WTC11 (cell line): ENCODE data around the gene RGS16.

Experiments used
- CBFB ChIP-seq: sonication (generic); formaldehyde crosslinking; IDR thresholded peaks from 2 replicates; pipeline ENCODE4 v1.8.1; 2022; ENCODE audit warnings: mild to moderate bottlenecking, low read depth, missing genetic modification reagents
- IRF2 ChIP-seq: sonication (generic); formaldehyde crosslinking; IDR thresholded peaks from 2 replicates; pipeline ENCODE4 v1.8.0; 2022; ENCODE audit warnings: low read depth, missing genetic modification reagents, borderline replicate concordance
- MYBL2 ChIP-seq: sonication (generic); formaldehyde crosslinking; IDR thresholded peaks from 2 replicates; pipeline ENCODE4 v1.8.1; 2023; ENCODE audit warnings: mild to moderate bottlenecking, moderate library complexity, missing genetic modification reagents
- NR2C2 ChIP-seq: sonication (generic); formaldehyde crosslinking; IDR thresholded peaks from 2 replicates; pipeline ENCODE4 v1.8.0; 2022; ENCODE audit warnings: mild to moderate bottlenecking, missing genetic modification reagents
- PRRX2 ChIP-seq: fragments of 250-450 bp; sonication (Bioruptor Pico); IDR thresholded peaks from 2 replicates; pipeline ENCODE4 v1.8.0; 2021; ENCODE audit warnings: mild to moderate bottlenecking
- ZNF232 ChIP-seq: sonication (generic); formaldehyde crosslinking; IDR thresholded peaks from 2 replicates; pipeline ENCODE4 v1.8.0; 2022; ENCODE audit warnings: mild to moderate bottlenecking, missing genetic modification reagents
- ZNF317 ChIP-seq: sonication (generic); formaldehyde crosslinking; IDR thresholded peaks from 2 replicates; pipeline ENCODE4 v1.8.1; 2023; ENCODE audit warnings: low read depth, mild to moderate bottlenecking, moderate library complexity, missing genetic modification reagents, borderline replicate concordance
- ZNF423 ChIP-seq: fragments of 250-450 bp; sonication (Bioruptor Pico); IDR thresholded peaks from 2 replicates; pipeline ENCODE4 v2.1.2; 2022; ENCODE audit warnings: mild to moderate bottlenecking, moderate library complexity
- TF ChIP-seq, protein P1 (sequence below): sonication (generic); formaldehyde crosslinking; IDR thresholded peaks from 2 replicates; pipeline ENCODE4 v1.8.1; 2022; ENCODE audit warnings: mild to moderate bottlenecking, moderate library complexity, missing genetic modification reagents
- TF ChIP-seq, protein P2 (sequence below): fragments of 200-600 bp; IDR thresholded peaks from 2 replicates; pipeline ENCODE4 v1.8.0; 2022; ENCODE audit warnings: antibody characterized with exemption
- TF ChIP-seq, protein P3 (sequence below): sonication (generic); formaldehyde crosslinking; IDR thresholded peaks from 2 replicates; pipeline ENCODE4 v1.8.1; 2023; ENCODE audit warnings: mild to moderate bottlenecking, missing genetic modification reagents, moderate library complexity

DNA sequence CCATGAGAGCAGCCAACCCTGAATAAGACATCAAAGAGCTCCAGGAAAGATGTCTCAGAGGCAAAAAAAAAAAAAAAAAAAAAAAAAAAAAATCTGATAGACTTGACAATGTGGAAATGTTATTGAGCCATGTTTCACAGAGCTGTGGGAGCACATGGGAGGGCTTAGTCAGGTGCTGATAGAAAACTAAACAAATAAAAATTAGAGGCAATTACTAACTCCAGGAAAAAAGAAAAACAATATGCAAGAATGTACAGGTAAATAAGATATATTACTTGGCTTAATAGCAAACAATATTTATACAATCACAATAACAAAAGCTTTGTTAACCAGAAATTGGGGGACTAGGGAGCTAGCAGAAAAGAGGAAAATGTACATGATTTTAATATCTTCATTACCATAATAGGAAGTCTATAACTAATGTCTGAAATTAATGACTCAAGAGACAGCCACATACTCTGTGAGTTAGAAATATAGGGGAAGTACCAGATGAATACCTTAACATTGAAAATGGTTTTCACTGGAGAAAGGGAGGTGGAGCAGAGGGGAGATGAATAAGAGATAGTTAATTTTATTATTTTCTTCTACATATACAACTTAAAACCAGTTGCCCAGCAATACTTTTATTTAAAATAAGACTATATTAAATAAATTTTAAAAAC lies 16.9 kb upstream of the RGS16 start:
- TF ChIP-seq, protein P1, sequence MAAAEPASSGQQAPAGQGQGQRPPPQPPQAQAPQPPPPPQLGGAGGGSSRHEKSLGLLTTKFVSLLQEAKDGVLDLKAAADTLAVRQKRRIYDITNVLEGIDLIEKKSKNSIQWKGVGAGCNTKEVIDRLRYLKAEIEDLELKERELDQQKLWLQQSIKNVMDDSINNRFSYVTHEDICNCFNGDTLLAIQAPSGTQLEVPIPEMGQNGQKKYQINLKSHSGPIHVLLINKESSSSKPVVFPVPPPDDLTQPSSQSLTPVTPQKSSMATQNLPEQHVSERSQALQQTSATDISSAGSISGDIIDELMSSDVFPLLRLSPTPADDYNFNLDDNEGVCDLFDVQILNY (CRISPR knock-in tag), result no peak
- TF ChIP-seq CBFB (CRISPR knock-in tag) (no peak), PRRX2 (CRISPR knock-in tag) (no peak), NR2C2 (CRISPR knock-in tag) (no peak), ZNF423 (CRISPR knock-in tag) (no peak), MYBL2 (CRISPR knock-in tag) (no peak), ZNF232 (no peak), IRF2 (no peak), ZNF317 (CRISPR knock-in tag) (no peak)
- TF ChIP-seq, protein P2, sequence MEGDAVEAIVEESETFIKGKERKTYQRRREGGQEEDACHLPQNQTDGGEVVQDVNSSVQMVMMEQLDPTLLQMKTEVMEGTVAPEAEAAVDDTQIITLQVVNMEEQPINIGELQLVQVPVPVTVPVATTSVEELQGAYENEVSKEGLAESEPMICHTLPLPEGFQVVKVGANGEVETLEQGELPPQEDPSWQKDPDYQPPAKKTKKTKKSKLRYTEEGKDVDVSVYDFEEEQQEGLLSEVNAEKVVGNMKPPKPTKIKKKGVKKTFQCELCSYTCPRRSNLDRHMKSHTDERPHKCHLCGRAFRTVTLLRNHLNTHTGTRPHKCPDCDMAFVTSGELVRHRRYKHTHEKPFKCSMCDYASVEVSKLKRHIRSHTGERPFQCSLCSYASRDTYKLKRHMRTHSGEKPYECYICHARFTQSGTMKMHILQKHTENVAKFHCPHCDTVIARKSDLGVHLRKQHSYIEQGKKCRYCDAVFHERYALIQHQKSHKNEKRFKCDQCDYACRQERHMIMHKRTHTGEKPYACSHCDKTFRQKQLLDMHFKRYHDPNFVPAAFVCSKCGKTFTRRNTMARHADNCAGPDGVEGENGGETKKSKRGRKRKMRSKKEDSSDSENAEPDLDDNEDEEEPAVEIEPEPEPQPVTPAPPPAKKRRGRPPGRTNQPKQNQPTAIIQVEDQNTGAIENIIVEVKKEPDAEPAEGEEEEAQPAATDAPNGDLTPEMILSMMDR, result no peak
- TF ChIP-seq, protein P3, sequence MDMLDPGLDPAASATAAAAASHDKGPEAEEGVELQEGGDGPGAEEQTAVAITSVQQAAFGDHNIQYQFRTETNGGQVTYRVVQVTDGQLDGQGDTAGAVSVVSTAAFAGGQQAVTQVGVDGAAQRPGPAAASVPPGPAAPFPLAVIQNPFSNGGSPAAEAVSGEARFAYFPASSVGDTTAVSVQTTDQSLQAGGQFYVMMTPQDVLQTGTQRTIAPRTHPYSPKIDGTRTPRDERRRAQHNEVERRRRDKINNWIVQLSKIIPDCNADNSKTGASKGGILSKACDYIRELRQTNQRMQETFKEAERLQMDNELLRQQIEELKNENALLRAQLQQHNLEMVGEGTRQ (CRISPR knock-in tag), result no peak
